Keratinocyte (primary cell): ENCODE measurements around the gene GDAP1L1. TPM values are rescaled to one million over a fixed set of nuclear protein-coding genes. Genes with fewer than 3 reads are reported as not detected.

Experiments used
- DNase-seq: peaks from one replicate; pipeline ENCODE4 v3.0.0-alpha.2; 2011; ENCODE audit warnings: low read depth, missing footprints, low spot score
- FAIRE-seq: peaks from 2 replicates; lab custom pipeline; 2011; peaks lifted over from hg19 to GRCh38; lab: Jason Lieb, UNC
- H2AFZ ChIP-seq: 2 replicates; pipeline ENCODE4 v1.6.0; 2012; ENCODE audit warnings: low read length, control low read depth, inconsistent platforms; ENCODE audit not compliant: control insufficient read depth
- H3K27ac ChIP-seq: 2 replicates; pipeline ENCODE4 v1.5.1; 2011; ENCODE audit warnings: low read length; ENCODE audit not compliant: control insufficient read depth, insufficient read depth
- H3K27me3 ChIP-seq: 3 replicates; pipeline ENCODE4 v1.6.0; 2011; ENCODE audit warnings: low read length; ENCODE audit not compliant: control insufficient read depth, insufficient read depth; ENCODE audit errors: extremely low read depth
- H3K36me3 ChIP-seq, 2 experiments: 2 replicates in 1 of 2; 3 replicates in 1 of 2; pipeline ENCODE4 v1.5.1; 2011; ENCODE audit warnings: low read length in 2 of 2, mild to moderate bottlenecking in 1 of 2; ENCODE audit not compliant: control insufficient read depth in 2 of 2, insufficient read depth in 2 of 2; ENCODE audit errors: extremely low read depth in 1 of 2
- H3K4me1 ChIP-seq: 3 replicates; pipeline ENCODE4 v1.5.1; 2011; ENCODE audit warnings: low read length; ENCODE audit not compliant: control insufficient read depth, insufficient read depth; ENCODE audit errors: extremely low read depth
- H3K4me2 ChIP-seq: 3 replicates; pipeline ENCODE4 v1.6.0; 2011; ENCODE audit warnings: low read depth, low read length; ENCODE audit not compliant: control insufficient read depth, insufficient read depth; ENCODE audit errors: extremely low read depth
- H3K4me3 ChIP-seq, 3 experiments: fragments of 200-600 bp in 1 of 3; sonication (generic) in 1 of 3; 2 replicates in 2 of 3; 3 replicates in 1 of 3; pipeline ENCODE4 v1.5.1; 2011 to 2016; ENCODE audit warnings: low read length in 3 of 3, mild to moderate bottlenecking in 3 of 3, control low read depth in 2 of 3, inconsistent platforms in 1 of 3, low read depth in 1 of 3, mixed read lengths in 1 of 3, mixed run types in 1 of 3, moderate library complexity in 1 of 3; ENCODE audit not compliant: control insufficient read depth in 2 of 3, insufficient read depth in 2 of 3; ENCODE audit errors: extremely low read depth in 1 of 3
- H3K79me2 ChIP-seq: 2 replicates; pipeline ENCODE4 v1.6.0; 2012; ENCODE audit warnings: low read length; ENCODE audit not compliant: control insufficient read depth, insufficient read depth
- H3K9ac ChIP-seq: 3 replicates; pipeline ENCODE4 v1.6.0; 2011; ENCODE audit warnings: low read length; ENCODE audit not compliant: control insufficient read depth, insufficient read depth; ENCODE audit errors: extremely low read depth
- H3K9me1 ChIP-seq: 3 replicates; pipeline ENCODE4 v1.6.0; 2011; ENCODE audit warnings: low read length; ENCODE audit not compliant: control insufficient read depth, insufficient read depth; ENCODE audit errors: extremely low read depth
- H3K9me3 ChIP-seq: 2 replicates; pipeline ENCODE4 v1.5.1; 2012; ENCODE audit warnings: low read depth, low read length; ENCODE audit not compliant: control insufficient read depth
- H4K20me1 ChIP-seq: 3 replicates; pipeline ENCODE4 v1.6.0; 2011; ENCODE audit warnings: low read length; ENCODE audit not compliant: control insufficient read depth, insufficient read depth; ENCODE audit errors: extremely low read depth
- CTCF ChIP-seq, 3 experiments: IDR thresholded peaks in 1 of 3; conservative IDR thresholded peaks in 1 of 3; optimal IDR thresholded peaks in 1 of 3; 2 replicates in 2 of 3; 3 replicates in 1 of 3; pipeline versions ENCODE3 to v1.5.1; 2011; ENCODE audit warnings: low read length in 3 of 3, mild to moderate bottlenecking in 3 of 3, moderate library complexity in 2 of 3, control low read depth in 1 of 3, inconsistent platforms in 1 of 3; ENCODE audit not compliant: insufficient read depth in 2 of 3; ENCODE audit errors: extremely low read depth in 1 of 3
- EZH2 ChIP-seq: IDR thresholded peaks from one replicate; pipeline ENCODE4 v1.6.1; 2012; ENCODE audit warnings: inconsistent platforms, mild to moderate bottlenecking, low read length, moderate library complexity
- dilution Hi-C: fragments of 300-500 bp; cut with MboI; formaldehyde crosslinking; loops from one replicate; pipeline ENCODE4 v1.7.0; 2020; ENCODE audit warnings: low sequenced_read_pairs; ENCODE audit not compliant: extremely low pct_ligation_motif_present
- polyA plus RNA-seq, 5 experiments: library from polyadenylated mRNA; depleted of rRNA in 3 of 5; stranded (reverse) in 3 of 5; stranded (forward) in 1 of 5; unstranded in 1 of 5; fragments of >200 nt; gene quantifications; 1 replicate in 1 of 5; 2 replicates in 3 of 5; 3 replicates in 1 of 5; pipeline versions ENCODE4 v1.2.1 to v1.2.3, GENCODE V29; 2011 to 2012; ENCODE audit warnings: missing spikeins in 2 of 5, low read depth in 1 of 5, low replicate concordance in 1 of 5

The GDAP1L1 gene
- polyA plus RNA-seq, 1 donor (not counting 4 experiments of a cell fraction or from before 2014, with no cell fraction given): not detected

DNA sequence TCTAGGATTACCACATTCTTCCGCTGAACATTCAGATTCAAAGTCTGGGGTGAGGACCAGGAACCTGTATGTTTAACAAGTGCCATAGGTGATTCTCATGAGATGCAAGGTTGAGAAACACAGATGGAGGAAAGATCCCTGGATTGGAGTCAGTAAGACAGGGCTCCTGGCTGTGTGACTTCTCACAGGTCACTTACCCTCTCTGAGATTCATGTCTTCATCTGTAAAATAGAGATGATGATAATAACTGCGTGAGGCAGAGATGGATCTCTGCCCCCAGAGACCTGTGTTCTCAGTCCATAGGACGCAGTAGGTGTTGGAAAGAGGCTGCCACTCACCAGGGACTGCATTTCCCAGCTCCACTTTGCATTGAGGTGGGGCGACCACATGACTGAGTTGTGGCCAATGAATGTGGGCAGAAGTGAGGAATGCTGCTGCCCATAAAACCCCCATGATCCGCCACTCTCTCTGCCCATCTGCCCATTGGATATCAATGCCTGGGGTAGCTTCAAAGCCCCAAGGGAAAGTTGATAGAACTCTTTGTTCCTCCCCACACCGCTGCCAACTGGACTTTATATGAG is 13.6 kb upstream of the GDAP1L1 start:
- Histone ChIP-seq H3K27ac (no peak overlapping the region), H2AFZ (no peak overlapping the region), H3K27me3 (no peaks in the 10 kb centered on the region), H3K36me3 (no peaks in the 10 kb centered on the region), H3K4me2 (no peak overlapping the region), H3K9ac (no peak overlapping the region), H3K79me2 (no peaks in the 10 kb centered on the region), H4K20me1 (no peaks in the 10 kb centered on the region), H3K9me1 (no peaks in the 10 kb centered on the region), H3K4me1 (no peaks in the 10 kb centered on the region), H3K4me3 (no peak overlapping the region), H3K9me3 (no peaks in the 10 kb centered on the region)
- TF ChIP-seq EZH2 (no peak), CTCF (optimal IDR thresholded peaks at IDR 0.05 in 1 of 3, IDR thresholded peaks at IDR 0.05 in 1 of 3, conservative IDR thresholded peaks at IDR 0.05 in 1 of 3; ENCODE audit: extremely low read depth in 1 of 3, insufficient read depth in 2 of 3, low read length in 3 of 3) (no peak)
- dilution Hi-C loops: no loop called here
- DNase-seq: no peak
- FAIRE-seq: no peak

DNA sequence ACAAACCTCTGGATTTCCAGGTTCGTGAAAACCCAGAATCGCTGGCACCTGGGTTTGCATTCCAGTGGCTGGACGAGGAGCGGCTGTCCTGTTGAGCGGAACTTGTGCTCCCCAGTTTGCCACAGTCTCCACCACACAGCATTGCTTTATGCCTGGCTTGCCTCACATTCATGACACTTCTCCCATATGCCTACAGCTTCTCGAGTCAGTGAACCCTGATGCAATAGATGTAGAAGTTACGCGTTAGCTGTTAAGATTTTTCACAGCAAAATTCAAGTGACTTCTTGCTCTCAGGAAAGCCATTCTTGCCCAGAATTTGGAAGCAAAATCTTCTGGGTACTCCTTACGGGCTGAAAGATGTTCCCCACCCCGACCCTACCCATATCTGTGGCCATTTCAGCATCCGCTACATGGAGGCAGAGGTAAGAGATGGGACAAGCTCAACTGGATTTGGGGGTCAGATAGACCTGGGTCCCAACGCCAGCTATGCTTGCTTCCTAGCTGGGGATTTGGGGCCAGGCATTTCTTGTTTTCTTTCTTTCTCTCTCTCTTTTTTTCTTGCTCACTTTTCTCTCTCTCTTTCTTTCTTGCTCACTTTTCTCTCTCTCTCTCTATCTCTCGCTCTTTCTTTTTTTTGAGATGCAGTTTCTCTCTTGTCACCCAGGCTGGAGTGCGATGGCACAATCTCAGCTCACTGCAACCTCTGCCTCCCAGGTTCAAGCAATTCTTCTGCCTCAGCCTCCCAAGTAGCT is 12.4 kb upstream of the GDAP1L1 start:
- FAIRE-seq (no peak), DNase-seq (no peak)
- Histone ChIP-seq H3K4me3 (no peak overlapping the region), H3K9ac (no peak overlapping the region), H4K20me1 (no peaks in the 10 kb centered on the region), H2AFZ (no peak overlapping the region), H3K27ac (no peak overlapping the region), H3K27me3 (no peaks in the 10 kb centered on the region), H3K4me2 (no peak overlapping the region), H3K79me2 (no peaks in the 10 kb centered on the region), H3K4me1 (no peaks in the 10 kb centered on the region), H3K36me3 (no peaks in the 10 kb centered on the region), H3K9me3 (no peaks in the 10 kb centered on the region), H3K9me1 (no peaks in the 10 kb centered on the region)
- TF ChIP-seq EZH2 (no peak), CTCF (optimal IDR thresholded peaks at IDR 0.05 in 1 of 3, IDR thresholded peaks at IDR 0.05 in 1 of 3, conservative IDR thresholded peaks at IDR 0.05 in 1 of 3; ENCODE audit: extremely low read depth in 1 of 3, insufficient read depth in 2 of 3, low read length in 3 of 3) (no peak)
- dilution Hi-C loops: no loop called here
